Loucy (cell line): Measurements from ENCODE around the gene PTOV1.

Source experiments
- CTCF ChIP-seq: fragments of 200-600 bp; sonication (generic); conservative IDR thresholded peaks from 2 replicates; pipeline ENCODE4 v1.5.1; 2014; ENCODE audit warnings: mild to moderate bottlenecking, antibody characterized with exemption, low read length
- EZH2phosphoT487 ChIP-seq: fragments of 200-600 bp; IDR thresholded peaks from 2 replicates; pipeline ENCODE4 v1.6.1; 2018; ENCODE audit warnings: antibody characterized with exemption, mild to moderate bottlenecking, moderate library complexity, borderline replicate concordance

GRCh38 chr19:49818649-49819370 lies 32.1 kb upstream of the PTOV1 start:
- TF ChIP-seq CTCF, result no peak
- TF ChIP-seq EZH2phosphoT487, result no peak
